Astrocyte (in vitro differentiated cells and primary cell): ENCODE data around the gene CDKN2B-AS1. TPM values are rescaled to one million over a fixed set of nuclear protein-coding genes. Genes with fewer than 3 reads are reported as not detected.

Experiments
- DNase-seq: peaks from one replicate; pipeline ENCODE4 v3.0.0-alpha.2; 2010; ENCODE audit warnings: low read depth
- FAIRE-seq: peaks from 2 replicates; lab custom pipeline; 2011; peaks lifted over from hg19 to GRCh38; lab: Jason Lieb, UNC
- H2AFZ ChIP-seq: 2 replicates; pipeline ENCODE4 v1.6.0; 2012; ENCODE audit warnings: low read depth, low read length, inconsistent platforms
- H3K27ac ChIP-seq: 2 replicates; pipeline ENCODE4 v1.5.1; 2011; ENCODE audit warnings: low read depth, low read length, inconsistent platforms
- H3K27me3 ChIP-seq: 2 replicates; pipeline ENCODE4 v1.6.0; 2011; ENCODE audit warnings: low read length, inconsistent platforms; ENCODE audit not compliant: insufficient read depth
- H3K36me3 ChIP-seq: 2 replicates; pipeline ENCODE4 v1.5.1; 2011; ENCODE audit warnings: low read length, inconsistent platforms; ENCODE audit not compliant: insufficient read depth
- H3K4me1 ChIP-seq: 2 replicates; pipeline ENCODE4 v1.5.1; 2011; ENCODE audit warnings: low read length, inconsistent platforms; ENCODE audit not compliant: insufficient read depth
- H3K4me2 ChIP-seq: 2 replicates; pipeline ENCODE4 v1.6.0; 2012; ENCODE audit warnings: low read length, inconsistent platforms
- H3K4me3 ChIP-seq: 2 replicates; pipeline ENCODE4 v1.5.1; 2011; ENCODE audit warnings: low read depth, mild to moderate bottlenecking, low read length, inconsistent platforms; ENCODE audit not compliant: insufficient read depth
- H3K79me2 ChIP-seq: 2 replicates; pipeline ENCODE4 v1.6.0; 2012; ENCODE audit warnings: mild to moderate bottlenecking, low read length, inconsistent platforms; ENCODE audit not compliant: insufficient read depth
- H3K9ac ChIP-seq: 2 replicates; pipeline ENCODE4 v1.6.0; 2012; ENCODE audit warnings: mild to moderate bottlenecking, low read length, inconsistent platforms
- H3K9me3 ChIP-seq: 2 replicates; pipeline ENCODE4 v1.5.1; 2012; ENCODE audit warnings: low read depth, mild to moderate bottlenecking, low read length, inconsistent platforms; ENCODE audit not compliant: insufficient read depth
- H4K20me1 ChIP-seq: 2 replicates; pipeline ENCODE4 v1.6.0; 2012; ENCODE audit warnings: low read length, inconsistent platforms; ENCODE audit not compliant: insufficient read depth
- H3K27ac Mint-ChIP-seq: one replicate; pipeline ENCODE4 v1.8.0; 2021; ENCODE audit warnings: mild to moderate bottlenecking, mixed read lengths; ENCODE audit not compliant: unreplicated experiment
- H3K27me3 Mint-ChIP-seq: one replicate; pipeline ENCODE4 v1.8.0; 2021; ENCODE audit warnings: low read depth, mixed read lengths; ENCODE audit not compliant: unreplicated experiment
- H3K36me3 Mint-ChIP-seq: one replicate; pipeline ENCODE4 v1.8.0; 2021; ENCODE audit warnings: low read depth, mixed read lengths; ENCODE audit not compliant: unreplicated experiment
- H3K4me1 Mint-ChIP-seq: one replicate; pipeline ENCODE4 v1.8.0; 2021; ENCODE audit warnings: low read depth, mixed read lengths; ENCODE audit not compliant: unreplicated experiment
- H3K4me3 Mint-ChIP-seq: one replicate; pipeline ENCODE4 v1.8.0; 2021; ENCODE audit warnings: mild to moderate bottlenecking, moderate library complexity, mixed read lengths; ENCODE audit not compliant: unreplicated experiment
- H3K9me3 Mint-ChIP-seq: one replicate; pipeline ENCODE4 v1.8.0; 2021; ENCODE audit warnings: mild to moderate bottlenecking, mixed read lengths; ENCODE audit not compliant: unreplicated experiment
- EZH2 ChIP-seq: IDR thresholded peaks from 2 replicates; pipeline ENCODE4 v1.6.1; 2012; ENCODE audit warnings: mild to moderate bottlenecking, low read length, inconsistent platforms; ENCODE audit not compliant: insufficient read depth
- total RNA-seq: library from RNA; stranded (reverse); gene quantifications from 2 replicates; pipeline ENCODE4 v1.2.1, GENCODE V29; 2021
- TF ChIP-seq, protein P1 (sequence below): IDR thresholded peaks from 2 replicates; pipeline ENCODE4 v1.5.1; 2011; ENCODE audit warnings: low read depth, mild to moderate bottlenecking, inconsistent platforms, low read length, moderate library complexity; ENCODE audit not compliant: insufficient read depth

The CDKN2B-AS1 gene
- total RNA-seq, 1 donor from 2014 or later = 2.3 TPM

DNA sequence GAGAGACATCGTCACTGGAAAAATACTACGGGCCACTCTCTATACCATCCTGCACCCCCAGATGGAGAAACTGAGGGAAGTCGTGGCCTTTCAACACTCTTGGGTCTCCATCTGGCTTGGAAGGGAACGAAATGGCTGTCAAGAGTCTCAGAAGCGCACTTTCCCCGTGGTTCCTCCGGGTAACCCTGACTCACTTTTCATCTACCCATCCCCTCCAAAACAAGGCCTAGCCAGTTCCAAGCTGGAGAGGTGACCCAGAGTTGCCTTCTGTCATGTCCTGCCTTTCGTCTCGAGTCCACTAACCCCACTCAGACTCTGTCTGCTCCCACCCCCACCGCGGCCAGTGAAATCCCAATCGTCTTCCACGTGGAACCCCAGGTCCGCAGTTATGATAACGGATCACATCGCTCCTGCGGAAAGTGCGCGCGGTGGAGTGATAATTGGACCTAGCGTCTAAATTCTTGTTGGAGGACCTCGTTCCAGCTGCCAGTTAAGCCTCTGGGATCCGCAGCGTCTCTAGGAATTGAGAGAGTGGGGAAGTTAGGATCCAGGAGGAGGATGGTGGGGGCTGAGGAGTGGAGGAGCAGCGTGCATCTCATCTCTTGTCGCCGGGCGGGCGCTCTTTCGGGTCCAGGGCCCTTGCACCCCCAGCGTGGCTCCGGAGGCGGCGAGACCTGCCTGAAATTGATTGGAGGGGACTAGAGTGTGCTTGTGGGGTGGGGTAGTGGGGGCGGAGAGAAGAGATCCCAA, 5.0 kb upstream of the CDKN2B-AS1 start:
- H3K36me3 ChIP-seq = no peaks in the 10 kb centered on the region
- FAIRE-seq = no peak
- peaks cover 4% of the 10 kb centered on the region for H3K9me3 ChIP-seq
- no peaks in the 10 kb centered on the region for H3K27me3 ChIP-seq
- Mint-ChIP-seq H3K9me3 (peaks cover 7% of the 10 kb centered on the region), H3K27ac (no peak overlapping the region), H3K4me1 (peaks cover 6% of the 10 kb centered on the region), H3K27me3 (peaks cover 45% of the 10 kb centered on the region), H3K4me3 (peak overlapping the region; percentile 50), H3K36me3 (peaks cover 16% of the 10 kb centered on the region)
- peaks cover 65% of the 10 kb centered on the region for H3K79me2 ChIP-seq
- H3K9ac ChIP-seq = peak overlapping the region; percentile 51
- no peak overlapping the region for H3K27ac ChIP-seq
- TF ChIP-seq EZH2 = no peak
- TF ChIP-seq, protein P1, sequence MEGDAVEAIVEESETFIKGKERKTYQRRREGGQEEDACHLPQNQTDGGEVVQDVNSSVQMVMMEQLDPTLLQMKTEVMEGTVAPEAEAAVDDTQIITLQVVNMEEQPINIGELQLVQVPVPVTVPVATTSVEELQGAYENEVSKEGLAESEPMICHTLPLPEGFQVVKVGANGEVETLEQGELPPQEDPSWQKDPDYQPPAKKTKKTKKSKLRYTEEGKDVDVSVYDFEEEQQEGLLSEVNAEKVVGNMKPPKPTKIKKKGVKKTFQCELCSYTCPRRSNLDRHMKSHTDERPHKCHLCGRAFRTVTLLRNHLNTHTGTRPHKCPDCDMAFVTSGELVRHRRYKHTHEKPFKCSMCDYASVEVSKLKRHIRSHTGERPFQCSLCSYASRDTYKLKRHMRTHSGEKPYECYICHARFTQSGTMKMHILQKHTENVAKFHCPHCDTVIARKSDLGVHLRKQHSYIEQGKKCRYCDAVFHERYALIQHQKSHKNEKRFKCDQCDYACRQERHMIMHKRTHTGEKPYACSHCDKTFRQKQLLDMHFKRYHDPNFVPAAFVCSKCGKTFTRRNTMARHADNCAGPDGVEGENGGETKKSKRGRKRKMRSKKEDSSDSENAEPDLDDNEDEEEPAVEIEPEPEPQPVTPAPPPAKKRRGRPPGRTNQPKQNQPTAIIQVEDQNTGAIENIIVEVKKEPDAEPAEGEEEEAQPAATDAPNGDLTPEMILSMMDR = no peak
- DNase-seq = no peak
- H3K4me2 ChIP-seq = peak overlapping the region; percentile 82
- H3K4me3 ChIP-seq = peak overlapping the region; percentile 27
- H4K20me1 ChIP-seq = no peaks in the 10 kb centered on the region
- peak overlapping the region; percentile 64 for H2AFZ ChIP-seq
- H3K4me1 ChIP-seq = peaks cover 24% of the 10 kb centered on the region

DNA sequence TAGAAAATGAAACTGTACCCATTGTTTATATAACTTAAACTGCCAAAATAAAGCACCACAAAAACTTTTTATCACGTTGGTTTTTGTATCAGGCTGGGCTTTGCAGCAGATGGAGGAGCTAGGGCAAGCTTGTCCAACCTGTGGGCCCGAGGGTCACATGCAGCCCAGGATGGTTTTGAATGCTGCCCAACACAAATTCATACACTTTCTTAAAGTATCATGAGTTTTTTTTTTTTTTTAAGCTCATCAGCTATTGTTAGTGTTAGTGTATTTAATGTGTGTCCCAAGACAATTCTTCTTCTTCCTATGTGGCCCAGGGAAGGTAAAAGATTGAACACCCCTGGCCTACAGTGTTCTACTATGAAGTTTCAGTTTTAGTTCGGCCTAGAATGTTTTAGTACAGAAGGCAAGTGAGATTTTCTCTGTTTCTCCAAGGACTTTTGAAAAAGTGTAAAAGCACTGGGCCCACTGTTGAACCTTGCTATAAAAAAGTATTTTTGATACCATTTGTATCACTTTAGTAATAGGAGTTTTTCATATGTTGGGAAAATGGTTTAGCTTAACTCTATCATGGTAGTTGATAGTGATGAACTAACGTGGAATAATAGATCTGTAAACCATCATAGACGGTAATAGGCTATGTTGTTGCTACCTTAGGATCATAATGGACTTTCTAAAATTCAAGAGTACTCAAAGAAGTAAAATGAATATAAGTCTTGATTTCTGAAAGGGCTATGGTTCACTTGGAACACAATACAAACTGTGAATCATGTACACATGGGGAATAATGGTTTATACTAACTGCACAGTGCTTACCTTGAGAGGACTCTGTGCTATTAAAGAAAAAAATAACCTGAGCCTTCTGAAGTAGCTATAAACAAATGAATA, 3.3 kb upstream of the CDKN2B-AS1 start:
- peaks cover 30% of the 10 kb centered on the region for H3K4me1 ChIP-seq
- peaks cover 78% of the 10 kb centered on the region for H3K79me2 ChIP-seq
- peak overlapping the region; percentile 35 for H3K9ac ChIP-seq
- H3K36me3 ChIP-seq = no peaks in the 10 kb centered on the region
- TF ChIP-seq EZH2 = no peak
- TF ChIP-seq, protein P1 = no peak
- Mint-ChIP-seq H3K27me3 (peaks cover 38% of the 10 kb centered on the region), H3K9me3 (peaks cover 7% of the 10 kb centered on the region), H3K4me1 (peaks cover 9% of the 10 kb centered on the region), H3K27ac (no peak overlapping the region), H3K4me3 (peak overlapping the region; percentile 51), H3K36me3 (peaks cover 16% of the 10 kb centered on the region)
- H3K27me3 ChIP-seq = no peaks in the 10 kb centered on the region
- FAIRE-seq (peak; percentile 49), DNase-seq (no peak)
- no peak overlapping the region for H3K27ac ChIP-seq
- no peak overlapping the region for H2AFZ ChIP-seq
- H4K20me1 ChIP-seq = no peaks in the 10 kb centered on the region
- peak overlapping the region; percentile 85 for H3K4me3 ChIP-seq
- peak overlapping the region; percentile 82 for H3K4me2 ChIP-seq
- H3K9me3 ChIP-seq = peaks cover 4% of the 10 kb centered on the region
